Measurements from ENCODE around the gene TNNT3.
"Not testable (repeated sequence)": the region's sequence is repeated elsewhere in the genome, so short reads cannot be mapped to it uniquely, and the experiment has no call there.

TNNT3 gene

DNA sequence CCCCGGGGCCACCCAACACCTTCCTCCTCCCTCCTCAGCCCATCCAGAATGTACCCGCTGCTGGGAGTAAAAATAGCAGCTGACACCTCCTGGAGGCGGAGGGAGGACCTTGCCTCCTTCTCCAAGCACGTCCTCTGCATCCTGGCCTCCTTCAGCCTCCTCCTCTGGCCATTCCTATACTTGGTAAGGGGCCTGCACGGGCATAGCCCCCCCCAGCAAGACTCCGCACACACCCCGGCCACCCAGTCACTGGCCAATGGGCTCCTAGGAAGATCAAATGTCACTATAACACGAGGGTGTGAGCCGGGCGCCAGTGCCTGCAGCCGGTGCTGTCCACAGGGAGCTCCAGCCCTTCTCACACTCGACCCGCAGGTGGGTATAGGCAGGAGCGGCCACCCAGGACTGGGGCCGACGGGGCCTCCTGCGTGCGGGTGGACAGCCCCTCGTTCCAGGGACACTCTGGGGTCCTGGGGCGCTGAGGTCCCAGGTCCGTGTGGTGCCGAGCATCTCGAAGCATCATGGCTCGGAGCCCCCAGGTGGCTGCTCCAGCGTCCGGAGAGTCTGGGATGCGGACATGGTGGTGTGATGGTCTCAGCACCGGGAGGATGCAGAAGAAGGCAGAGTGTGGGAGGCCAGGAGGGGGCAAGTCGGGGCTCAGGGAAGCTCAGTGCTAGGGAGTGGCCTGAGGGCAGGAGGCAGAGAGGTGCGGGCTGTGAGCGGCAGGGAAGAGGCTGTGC lies at the start of gene TNNT3:
Gene TNNT3, plus strand, starts transcription at position 313 of the 737 bp plus-strand sequence. CDS start 3,172 bp downstream, outside the sequence.
- no peak for DNase-seq

DNA sequence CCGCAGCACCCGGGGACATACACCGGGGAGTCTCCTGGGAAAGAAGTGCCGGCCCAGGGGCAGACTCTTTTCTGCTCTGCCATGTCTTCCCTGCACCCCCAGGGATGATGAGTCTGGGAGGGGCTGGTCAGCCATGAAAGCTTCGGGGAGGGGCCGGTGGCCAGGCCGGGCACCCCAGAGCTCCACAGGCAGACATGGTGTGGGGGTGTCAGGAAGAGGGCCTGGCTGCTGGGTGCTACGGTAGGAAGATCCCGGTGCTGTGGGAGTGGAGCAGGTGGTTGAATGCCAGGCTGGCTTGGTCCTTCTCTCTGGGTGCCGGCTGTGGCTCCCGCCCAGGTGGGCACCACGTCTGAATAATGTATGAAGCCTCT lies 49.2 kb upstream of the TNNT3 start:
- DNase-seq = no peak

DNA sequence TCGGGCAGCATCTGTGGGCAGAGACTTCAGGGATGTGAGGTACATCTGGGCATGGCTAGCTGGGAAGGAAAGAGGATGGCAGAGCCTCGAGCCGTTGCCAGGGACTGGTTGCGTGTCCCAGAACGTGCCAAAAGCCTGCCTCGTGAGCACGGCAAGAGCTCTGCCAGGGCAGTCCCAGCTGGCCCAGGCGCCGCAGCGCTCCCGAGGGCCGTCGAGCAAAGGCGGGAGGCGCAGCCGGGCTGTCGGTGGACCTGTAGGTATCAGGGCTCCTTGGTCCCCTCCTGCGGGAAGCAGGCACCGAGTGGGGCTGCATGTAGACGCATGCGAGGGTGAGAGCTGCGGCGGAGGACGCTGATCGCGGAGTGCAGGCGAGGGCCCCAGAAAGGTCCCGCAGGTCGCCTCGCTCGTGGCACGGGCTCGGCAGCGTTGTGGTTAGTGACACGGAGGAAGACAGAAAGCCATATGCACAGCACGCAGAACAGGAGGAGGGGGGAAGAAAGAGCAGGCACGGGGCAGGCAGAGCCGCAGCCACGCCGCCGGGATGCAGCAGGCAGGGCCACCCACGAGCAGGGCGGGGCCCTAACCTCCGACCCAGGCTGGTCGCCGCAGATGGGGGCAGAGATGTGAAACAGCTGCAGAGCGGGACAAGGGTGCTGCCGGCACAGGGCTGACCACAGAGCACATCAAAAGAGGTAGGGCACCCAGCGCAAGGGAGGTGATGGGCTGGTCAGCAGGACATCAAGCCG lies 48.6 kb upstream of the TNNT3 start:
- no peak for DNase-seq

DNA sequence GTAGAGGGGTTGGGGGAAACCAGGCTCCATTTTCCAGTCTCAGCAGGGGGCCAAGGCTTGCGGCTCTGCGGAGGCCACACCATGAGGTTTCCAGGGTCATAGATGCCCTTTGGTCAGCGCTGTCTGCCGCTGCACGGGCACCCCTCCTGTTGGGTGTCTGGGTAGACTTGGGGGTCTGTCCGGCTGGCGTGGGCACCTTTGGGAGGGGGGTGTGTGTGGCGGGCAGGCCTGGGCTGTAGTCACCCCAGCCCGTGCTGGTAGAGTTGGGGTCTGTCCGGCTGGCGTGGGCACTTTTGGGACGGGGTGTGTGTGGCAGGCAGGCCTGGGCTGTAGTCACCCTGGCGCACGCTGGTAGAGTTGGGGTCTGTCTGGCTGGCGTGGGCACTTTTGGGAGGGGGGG lies 48.0 kb upstream of the TNNT3 start:
- no peak for DNase-seq

- DNase-seq = no peak
Observed at GRCh38 chr11:1872267-1872985, 47.1 kb upstream of the TNNT3 start.

DNA sequence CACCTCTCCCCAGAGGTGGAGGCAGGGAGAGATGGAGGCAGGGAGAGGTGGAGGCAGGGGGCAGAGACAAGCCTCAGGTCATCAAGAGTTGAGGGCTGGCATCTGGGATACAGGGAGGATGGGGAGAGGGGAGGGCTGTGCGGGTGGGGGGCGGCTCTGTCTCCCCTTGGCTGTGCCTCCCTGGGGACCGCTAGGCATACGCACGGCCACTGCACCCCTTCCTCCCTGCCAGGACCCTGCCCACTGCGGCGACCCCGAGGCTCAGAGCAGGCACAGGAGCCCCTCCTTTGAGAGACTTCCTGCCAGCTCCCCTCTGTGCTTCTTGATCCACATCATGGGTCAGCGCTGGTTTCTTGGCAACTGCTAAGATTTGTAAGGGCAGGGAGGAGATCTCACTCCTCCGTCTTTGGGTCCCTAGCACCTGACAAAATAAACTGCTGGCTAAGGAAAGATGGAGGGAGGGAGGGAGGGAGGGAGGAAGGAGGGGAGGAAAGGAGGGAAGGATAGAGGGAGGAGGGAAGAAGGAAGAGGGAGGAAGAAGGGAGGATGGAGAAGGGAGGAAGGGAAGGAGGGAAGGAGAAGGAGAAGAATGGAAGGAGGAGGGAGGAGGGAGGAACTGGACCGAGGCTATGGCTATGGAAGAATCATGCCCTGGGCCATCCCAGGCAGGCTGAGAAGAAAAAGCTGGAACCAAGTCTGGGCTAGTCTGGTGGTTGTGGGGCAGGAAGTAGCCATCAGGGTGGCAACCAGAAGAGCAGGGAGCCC lies 46.3 kb upstream of the TNNT3 start:
- peak; percentile 34 for DNase-seq

- not testable (repeated sequence) for DNase-seq
Observed at GRCh38 chr11:1873813-1874150, 45.7 kb upstream of the TNNT3 start.

- DNase-seq = not testable (repeated sequence)
Observed at GRCh38 chr11:1874441-1875092, 44.9 kb upstream of the TNNT3 start.

DNA sequence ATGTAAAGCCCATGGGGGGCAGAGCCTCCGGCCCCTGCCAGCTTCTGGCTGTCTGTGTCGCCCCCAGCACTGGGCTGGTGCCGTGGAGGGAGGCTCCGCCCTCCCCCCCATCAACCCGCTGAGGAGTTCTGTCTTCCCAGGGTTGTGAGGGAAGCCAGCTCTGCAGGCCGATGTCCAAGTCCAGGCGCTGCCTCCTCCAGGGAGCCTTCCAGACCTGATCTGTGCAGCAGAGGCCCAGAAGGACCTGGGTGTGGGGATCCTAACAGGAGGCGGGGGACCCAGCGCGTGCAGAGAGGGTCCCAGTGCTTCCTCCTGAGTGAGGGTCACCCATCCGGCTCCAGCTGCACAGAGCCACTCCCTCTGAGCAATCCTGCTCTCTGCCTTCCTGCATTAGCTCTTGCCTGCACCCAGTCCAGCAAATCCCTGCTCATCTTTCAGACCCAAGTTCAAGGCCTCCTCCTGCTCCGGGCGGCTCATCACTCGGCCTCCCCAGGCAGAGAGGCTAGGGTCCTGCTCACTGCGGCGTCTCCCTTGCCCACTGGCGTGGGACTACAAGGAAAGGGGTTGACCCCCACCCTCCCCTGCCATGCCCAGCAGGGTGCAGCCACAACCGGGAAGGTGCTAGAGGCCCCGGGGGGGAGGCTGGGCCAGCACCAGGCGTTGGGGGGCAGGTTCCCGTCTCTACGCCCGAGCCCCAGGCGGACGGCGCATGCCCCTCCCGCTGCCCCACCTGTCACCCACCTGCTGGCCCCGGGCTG lies 44.2 kb upstream of the TNNT3 start:
- no peak for DNase-seq

DNA sequence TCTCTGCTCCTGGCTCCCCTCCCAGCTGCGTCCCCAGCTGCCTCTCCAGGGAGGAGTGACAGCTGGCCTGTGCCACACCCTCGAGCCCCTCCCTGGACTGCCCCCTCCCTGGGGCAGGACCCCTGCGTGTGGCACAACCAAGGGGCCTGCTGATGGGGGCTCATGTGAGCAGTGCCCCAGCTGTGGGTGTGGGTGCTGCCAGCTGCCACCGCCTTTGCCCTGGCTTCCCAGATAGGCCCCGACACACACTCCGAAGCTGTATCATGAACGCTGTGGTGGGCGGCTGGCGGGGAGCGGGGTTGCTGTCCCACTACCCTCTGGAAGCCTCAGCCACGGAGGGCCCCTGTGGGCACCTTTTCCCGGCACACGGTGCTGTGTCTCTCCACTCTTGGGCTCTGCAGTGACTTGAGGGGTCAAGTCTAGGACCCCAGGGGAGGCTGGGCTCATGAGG lies 43.6 kb upstream of the TNNT3 start:
- DNase-seq = not testable (repeated sequence)

GRCh38 chr11:1876361-1877063 lies 43.0 kb upstream of the TNNT3 start:
- DNase-seq = peak; percentile 46

GRCh38 chr11:1877211-1878136 lies 42.0 kb upstream of the TNNT3 start:
- DNase-seq = peak; percentile 45

- no peak for DNase-seq
Observed at GRCh38 chr11:1878137-1879031, 41.1 kb upstream of the TNNT3 start.

- DNase-seq = no peak
Observed at GRCh38 chr11:1879342-1879940, 40.1 kb upstream of the TNNT3 start.

- peak; percentile 52 for DNase-seq
Observed at GRCh38 chr11:1879941-1880720, 39.4 kb upstream of the TNNT3 start.

GRCh38 chr11:1880746-1881441 lies 38.6 kb upstream of the TNNT3 start:
- no peak for DNase-seq
